ENCODE results near the gene GGT5. TPM values are rescaled to one million over a fixed set of nuclear protein-coding genes. Genes with fewer than 3 reads are reported as not detected.
A peak's percentile ranks its signal among the peaks of the same experiment; 100 is the strongest.
"Not testable (repeated sequence)": the region's sequence is repeated elsewhere in the genome, so short reads cannot be mapped to it uniquely, and the experiment has no call there.

GGT5 gene
- total RNA-seq, 2 donors from 2014 or later, result 0.37 TPM; not detected in 1

DNA sequence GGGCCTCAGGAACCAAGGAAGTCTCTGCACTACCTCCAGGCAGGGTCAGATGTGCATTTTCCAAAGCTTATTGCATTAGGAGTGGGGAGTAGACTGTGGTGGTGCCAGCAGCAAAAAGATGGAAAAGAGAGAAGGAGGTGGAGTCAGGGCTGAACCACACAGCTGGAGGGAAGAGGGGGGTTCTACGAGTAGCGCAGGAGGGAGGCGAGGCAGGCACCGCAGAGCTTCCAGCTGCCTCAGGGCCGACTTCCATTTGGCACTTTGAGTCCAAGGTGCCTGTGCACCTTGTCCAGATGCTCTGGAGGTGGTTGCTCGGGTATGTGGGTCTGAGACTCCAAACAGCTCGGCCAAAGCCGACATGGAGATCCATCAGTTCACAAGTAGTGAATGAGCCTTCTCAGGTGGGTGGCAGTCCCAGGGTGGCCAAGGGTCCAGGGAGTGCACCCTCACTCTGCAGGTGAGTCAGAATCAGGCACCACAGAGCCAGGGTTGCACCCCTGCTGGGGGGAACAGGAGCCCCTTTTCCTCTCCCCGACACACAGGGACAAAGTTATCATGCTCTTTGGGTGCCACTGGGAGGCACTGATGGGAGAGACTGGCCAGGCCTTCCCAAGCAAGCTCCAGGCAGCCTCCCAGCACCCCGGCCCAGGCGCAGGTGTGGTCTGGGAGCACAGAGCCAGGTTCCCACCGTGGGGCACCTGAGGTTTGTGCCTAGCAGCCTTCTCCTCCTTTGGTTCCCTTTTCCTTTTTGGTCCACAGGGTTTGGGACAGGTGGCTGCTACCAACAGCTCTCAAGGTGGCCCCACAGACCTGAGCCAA, 30.2 kb downstream of the GGT5 start:
- H3K27me3 Mint-ChIP-seq (ENCODE audit: low read depth), result no peaks in the 10 kb centered on the region

GRCh38 chr22:24213111-24213510, 31.8 kb downstream of the GGT5 start:
- not testable (repeated sequence) for H3K4me3 Mint-ChIP-seq; H3K27me3 Mint-ChIP-seq (ENCODE audit: low read depth)

More for the DNA sequence above, 30.2 kb downstream of the GGT5 start:
- H3K9me3 Mint-ChIP-seq, result no peaks in the 10 kb centered on the region
- no peaks in the 10 kb centered on the region for H3K4me1 Mint-ChIP-seq (ENCODE audit: low read depth)
- H3K27ac Mint-ChIP-seq, result no peak overlapping the region
- ATAC-seq (replicated peaks in 1 of 2) (no peak), DNase-seq (no peak)
- H3K4me3 Mint-ChIP-seq, result no peak overlapping the region
- no peaks in the 10 kb centered on the region for H3K36me3 Mint-ChIP-seq (ENCODE audit: insufficient read depth in 2 of 2)

GRCh38 chr22:24211716-24212115, 33.2 kb downstream of the GGT5 start:
- H3K4me1 Mint-ChIP-seq (ENCODE audit: low read depth), result peaks cover 11% of the 10 kb centered on the region
- not testable (repeated sequence) for H3K27ac Mint-ChIP-seq; H3K36me3 Mint-ChIP-seq (ENCODE audit: insufficient read depth in 2 of 2); H3K9me3 Mint-ChIP-seq; ATAC-seq (replicated peaks in 1 of 2); H3K4me3 Mint-ChIP-seq; H3K27me3 Mint-ChIP-seq (ENCODE audit: low read depth); DNase-seq

More at GRCh38 chr22:24213111-24213510, 31.8 kb downstream of the GGT5 start:
- H3K36me3 Mint-ChIP-seq (ENCODE audit: insufficient read depth in 2 of 2); H3K9me3 Mint-ChIP-seq; DNase-seq; H3K27ac Mint-ChIP-seq; H3K4me1 Mint-ChIP-seq (ENCODE audit: low read depth); ATAC-seq (replicated peaks in 1 of 2): not testable (repeated sequence)

GRCh38 chr22:24210409-24210808, 34.5 kb downstream of the GGT5 start:
- not testable (repeated sequence) for H3K27ac Mint-ChIP-seq; ATAC-seq (replicated peaks in 1 of 2); H3K27me3 Mint-ChIP-seq (ENCODE audit: low read depth)

DNA sequence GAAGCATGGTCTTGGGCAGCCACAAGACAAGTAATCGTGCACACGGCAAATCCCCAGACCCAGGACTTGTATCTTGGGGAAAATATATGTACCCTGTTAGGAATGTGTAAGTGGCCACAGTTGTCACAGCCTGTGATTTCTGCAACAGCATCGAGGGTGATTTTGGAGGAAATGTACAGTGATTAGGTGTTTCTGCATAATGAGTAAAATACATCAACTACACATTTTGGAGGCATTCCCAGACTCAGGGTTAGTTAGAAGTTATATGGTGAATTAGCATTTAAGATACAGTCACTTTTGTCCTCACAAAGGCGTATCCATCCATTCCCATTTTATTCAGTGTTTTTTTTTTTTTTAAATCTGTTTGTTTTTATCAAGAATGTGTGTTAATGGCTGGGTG, 35.2 kb downstream of the GGT5 start:
- Mint-ChIP-seq H3K9me3 (no peaks in the 10 kb centered on the region), H3K27ac (no peak overlapping the region), H3K4me3 (no peak overlapping the region), H3K4me1 (ENCODE audit: low read depth) (peaks cover 11% of the 10 kb centered on the region), H3K36me3 (ENCODE audit: insufficient read depth in 2 of 2) (no peaks in the 10 kb centered on the region), H3K27me3 (ENCODE audit: low read depth) (no peaks in the 10 kb centered on the region)
- no peak for ATAC-seq (replicated peaks in 1 of 2)
- DNase-seq, result no peak

More at GRCh38 chr22:24210409-24210808, 34.5 kb downstream of the GGT5 start:
- H3K4me3 Mint-ChIP-seq; H3K9me3 Mint-ChIP-seq; H3K36me3 Mint-ChIP-seq (ENCODE audit: insufficient read depth in 2 of 2); DNase-seq: not testable (repeated sequence)
- peaks cover 11% of the 10 kb centered on the region for H3K4me1 Mint-ChIP-seq (ENCODE audit: low read depth)

GRCh38 chr22:24209016-24209415, 35.9 kb downstream of the GGT5 start:
- Mint-ChIP-seq H3K4me3 (no peak overlapping the region), H3K27me3 (ENCODE audit: low read depth) (no peaks in the 10 kb centered on the region), H3K27ac (no peak overlapping the region), H3K9me3 (peaks cover 0 to 1% of the 10 kb centered on the region in 2 donors), H3K36me3 (ENCODE audit: insufficient read depth in 2 of 2) (no peaks in the 10 kb centered on the region), H3K4me1 (ENCODE audit: low read depth) (peaks cover 11% of the 10 kb centered on the region)
- DNase-seq (no peak), ATAC-seq (replicated peaks in 1 of 2) (no peak)

- DNase-seq, result no peak
- Mint-ChIP-seq H3K9me3 (peaks cover 0 to 1% of the 10 kb centered on the region in 2 donors), H3K4me3 (peak overlapping the region in 1 of 2 donors; percentile 53), H3K4me1 (ENCODE audit: low read depth) (peaks cover 11% of the 10 kb centered on the region), H3K36me3 (ENCODE audit: insufficient read depth in 2 of 2) (no peaks in the 10 kb centered on the region), H3K27ac (peak overlapping the region; percentile 22), H3K27me3 (ENCODE audit: low read depth) (no peaks in the 10 kb centered on the region)
- ATAC-seq (replicated peaks in 1 of 2), result peak in 1 of 2 donors; percentile 32
Measured at GRCh38 chr22:24208012-24208749, 36.7 kb downstream of the GGT5 start.

DNA sequence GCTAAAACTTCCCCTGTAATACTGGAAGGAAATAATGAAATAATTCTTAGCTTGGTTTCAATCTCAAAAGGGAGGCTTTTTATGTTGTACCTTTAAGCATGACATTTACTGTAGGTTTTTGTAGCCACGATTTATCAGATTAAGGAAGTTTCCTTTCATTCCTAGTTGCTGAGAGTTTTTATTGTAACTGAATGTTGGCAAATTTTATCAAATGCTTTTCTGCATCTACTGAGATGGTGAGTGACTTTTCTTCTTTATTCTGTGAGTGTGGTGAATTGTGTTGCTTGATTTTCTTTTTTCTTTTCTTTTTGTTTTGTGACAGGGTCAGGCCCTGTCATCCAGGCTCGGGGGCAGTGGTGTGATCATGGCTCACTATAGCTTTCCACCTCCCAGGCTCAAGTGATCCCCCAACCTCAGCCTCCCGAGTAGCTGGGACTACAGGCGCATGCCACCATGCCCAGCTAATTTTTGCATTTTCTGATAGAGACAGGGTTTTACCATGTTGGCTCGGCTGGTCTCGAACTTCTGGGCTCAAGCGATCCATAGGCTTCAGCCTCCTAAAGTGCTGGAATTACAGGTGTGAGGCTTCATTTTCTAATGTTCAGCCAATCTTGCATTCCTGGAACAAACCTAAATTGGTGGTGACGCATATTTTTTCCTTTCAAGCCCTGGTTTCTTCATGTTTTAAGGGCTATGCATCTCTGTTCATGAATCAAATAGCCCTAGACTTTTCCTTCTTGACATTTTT, 37.4 kb downstream of the GGT5 start:
- peak overlapping the region; percentile 1 for H3K27ac Mint-ChIP-seq
- DNase-seq, result no peak
- peak overlapping the region in 1 of 2 donors; percentile 53 for H3K4me3 Mint-ChIP-seq
- H3K9me3 Mint-ChIP-seq, result peaks cover 0 to 1% of the 10 kb centered on the region in 2 donors
- no peak for ATAC-seq (replicated peaks in 1 of 2)
- peaks cover 11% of the 10 kb centered on the region for H3K4me1 Mint-ChIP-seq (ENCODE audit: low read depth)
- H3K27me3 Mint-ChIP-seq (ENCODE audit: low read depth), result no peaks in the 10 kb centered on the region
- H3K36me3 Mint-ChIP-seq (ENCODE audit: insufficient read depth in 2 of 2), result no peaks in the 10 kb centered on the region

DNA sequence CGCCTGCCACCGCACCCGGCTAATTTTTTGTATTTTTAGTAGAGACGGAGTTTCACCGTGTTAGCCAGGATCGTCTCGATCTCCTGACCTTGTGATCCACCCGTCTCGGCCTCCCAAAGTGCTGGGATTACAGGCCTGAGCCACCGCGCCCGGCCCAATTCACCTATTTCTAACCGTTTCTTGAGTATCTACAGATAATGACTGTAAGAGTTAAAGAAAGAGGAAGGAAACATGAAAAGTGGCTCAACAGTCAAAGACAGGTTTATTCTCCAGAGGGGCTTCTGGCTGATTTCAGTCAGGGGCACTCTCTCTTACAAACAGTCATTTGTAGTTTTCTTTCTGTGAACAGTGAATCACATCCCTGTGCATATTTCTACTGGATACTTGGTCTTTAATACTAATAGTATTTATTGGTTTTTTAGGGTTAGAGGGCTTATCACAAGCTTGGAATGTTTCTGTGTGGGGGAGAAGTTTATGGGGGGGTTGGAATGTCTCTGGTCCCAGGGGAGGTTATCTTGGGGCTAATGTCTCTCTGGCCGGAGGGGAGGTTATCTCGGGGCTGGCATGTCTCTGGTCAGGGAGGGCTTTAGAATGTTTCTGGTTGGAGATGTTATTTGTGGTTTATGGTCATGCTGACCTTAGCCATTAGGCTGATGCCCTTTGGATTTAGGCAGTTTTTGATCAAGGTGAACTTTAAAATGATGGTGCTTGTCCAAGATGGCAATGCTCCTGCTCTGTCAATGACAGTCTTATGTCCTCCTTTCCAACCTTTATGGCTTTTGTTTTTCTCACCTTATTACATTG, 38.2 kb downstream of the GGT5 start:
- not testable (repeated sequence) for ATAC-seq (replicated peaks in 1 of 2); DNase-seq; H3K36me3 Mint-ChIP-seq (ENCODE audit: insufficient read depth in 2 of 2); H3K4me3 Mint-ChIP-seq; H3K9me3 Mint-ChIP-seq; H3K27me3 Mint-ChIP-seq (ENCODE audit: low read depth)
- Mint-ChIP-seq H3K4me1 (ENCODE audit: low read depth) (peaks cover 11% of the 10 kb centered on the region), H3K27ac (peak overlapping the region; percentile 19)

- no peaks in the 10 kb centered on the region for H3K27me3 Mint-ChIP-seq (ENCODE audit: low read depth)
- DNase-seq, result no peak
- H3K4me3 Mint-ChIP-seq, result no peak overlapping the region
- no peak for ATAC-seq (replicated peaks in 1 of 2)
- H3K9me3 Mint-ChIP-seq, result peaks cover 0 to 1% of the 10 kb centered on the region in 2 donors
- H3K27ac Mint-ChIP-seq, result no peak overlapping the region
- no peaks in the 10 kb centered on the region for H3K36me3 Mint-ChIP-seq (ENCODE audit: insufficient read depth in 2 of 2)
- peaks cover 11% of the 10 kb centered on the region for H3K4me1 Mint-ChIP-seq (ENCODE audit: low read depth)
Measured at GRCh38 chr22:24205438-24206195, 39.3 kb downstream of the GGT5 start.

GRCh38 chr22:24203856-24204255, 41.0 kb downstream of the GGT5 start:
- not testable (repeated sequence) for ATAC-seq (replicated peaks in 1 of 2); H3K36me3 Mint-ChIP-seq (ENCODE audit: insufficient read depth in 2 of 2); DNase-seq; H3K4me3 Mint-ChIP-seq; H3K9me3 Mint-ChIP-seq; H3K27me3 Mint-ChIP-seq (ENCODE audit: low read depth); H3K27ac Mint-ChIP-seq
- H3K4me1 Mint-ChIP-seq (ENCODE audit: low read depth), result peaks cover 15% of the 10 kb centered on the region
